Heart left ventricle (tissue), 16 donors: ENCODE measurements around the gene PSD4. TPM values are rescaled to one million over a fixed set of nuclear protein-coding genes. Genes with fewer than 3 reads are reported as not detected.

ENCODE experiments used
- ATAC-seq, 4 donors: fragments of 200-7000 bp; cut with Tn5 transposase; one replicate each; pipeline ENCODE4 v1.9.1; 2020 to 2022; ENCODE audit warnings: moderate library complexity in 4 of 4, mild to moderate bottlenecking in 3 of 4, moderate number of reproducible peaks in 1 of 4
- DNase-seq, 5 donors: peaks; one replicate each; pipeline ENCODE4 v3.0.0-alpha.2; 2020
- H3K27ac ChIP-seq, 12 donors: fragments of 200-600 bp; sonication (generic) in 4 of 12; one replicate each; pipeline versions ENCODE4 v1.5.0 to v1.8.0; 2016 to 2022; ENCODE audit warnings: mild to moderate bottlenecking in 2 of 12
- H3K27me3 ChIP-seq, 9 donors: fragments of 200-600 bp; sonication (generic) in 2 of 9; one replicate each; pipeline versions ENCODE4 v1.5.1 to v1.8.0; 2016 to 2022; ENCODE audit warnings: mild to moderate bottlenecking in 3 of 9
- H3K36me3 ChIP-seq, 9 donors: fragments of 200-600 bp; sonication (generic) in 2 of 9; one replicate each; pipeline versions ENCODE4 v1.5.0 to v1.8.0; 2018 to 2022; ENCODE audit warnings: mild to moderate bottlenecking in 2 of 9
- H3K4me1 ChIP-seq, 12 donors: fragments of 200-600 bp; sonication (generic) in 4 of 12; one replicate each; pipeline versions ENCODE4 v1.5.0 to v1.8.0; 2016 to 2022; ENCODE audit warnings: mild to moderate bottlenecking in 3 of 12
- H3K4me3 ChIP-seq, 12 donors: fragments of 200-600 bp; sonication (generic) in 4 of 12; one replicate each; pipeline versions ENCODE4 v1.5.0 to v1.8.0; 2017 to 2022; ENCODE audit warnings: mild to moderate bottlenecking in 9 of 12, moderate library complexity in 4 of 12
- H3K9me3 ChIP-seq, 12 donors: fragments of 200-600 bp; sonication (generic) in 4 of 12; one replicate each; pipeline versions ENCODE4 v1.5.0 to v1.8.0; 2016 to 2022; ENCODE audit warnings: mild to moderate bottlenecking in 1 of 12
- CTCF ChIP-seq, 12 donors: fragments of 200-600 bp; sonication (generic) in 4 of 12; IDR thresholded peaks; one replicate each; pipeline versions ENCODE4 v1.5.0 to v1.8.0; 2018 to 2022; ENCODE audit warnings: antibody characterized with exemption in 12 of 12, mild to moderate bottlenecking in 5 of 12
- POLR2A ChIP-seq, 2 donors: fragments of 450-650 bp; IDR thresholded peaks; one replicate each; pipeline ENCODE4 v1.6.1; 2017; ENCODE audit warnings: antibody characterized with exemption in 2 of 2, mild to moderate bottlenecking in 2 of 2, moderate library complexity in 2 of 2
- WGBS, 4 donors: extraction: QIAGEN DNeasy Blood & Tissue Kit in 2 of 4; methylation state at CpG; one replicate each; pipeline versions ENCODE4 v1.1.5 to v1.1.7; 2013 to 2018; 5-methylcytosine and 5-hydroxymethylcytosine counted together
- intact Hi-C, 10 donors: fragments of 100-400 bp; cut with DNase I; formaldehyde crosslinking; loops; one replicate each; pipeline versions ENCODE4 v1.11.1 to v1.14.2; 2022
- polyA plus RNA-seq, 2 donors: library from polyadenylated mRNA; stranded (reverse); fragments of 200-250 nt; gene quantifications; one replicate each; pipeline ENCODE4 v1.2.3, GENCODE V29; 2013
- total RNA-seq, 9 donors: library from RNA; depleted of rRNA in 2 of 9; stranded (reverse); fragments of >200 nt in 2 of 9; fragmentation: NEBNext Ultra II Directional in 3 of 9; extraction: Animal tissue kit (Norgen Biotek cat#: 25700) in 3 of 9; gene quantifications; one replicate each; pipeline versions ENCODE4 v1.1.0 to v1.2.4, GENCODE V29; 2016 to 2023
- donor health status: ischemic (EF 13 %, LVEDD 7.1; RV severe dilation, severe dysfunction).
- donor health status: healthy with polysubstance abuse.
- donor health status: DM: no; HTN: yes; CAD: no.
- donor health status: DM: no; HTN: no; CAD: no.
- donor health status: ischemic (EF 25% LVEDD 6.9; RV normal size, moderate dysfunction).
- donor health status: ischemic (EF 25% LVEDD 5.7; RV mildly dilated, moderate dysfunction).
- donor health status: healthy.
- donor health status: DM: yes; HTN: yes; CAD: no.
- donor health status: ischemic (EF 35%, LVEDD 5.7; RV mildly dilated, moderate dysfunction).
- donor health status: nonischemic (EF 11% LVEDD 7.7; RV severe dilation, severe dysfunction).
- donor health status: DM: yes; HTN: yes; CAD: no.
- donor health status: PGD.
- donor health status: ischemic (EF 29% LVEDD 5.4; RV normal size, mild dysfunction).
- donor health status: nonischemic (EF 23%, LVEDD 6.1; RV moderate dilation, normal function).

The PSD4 gene
- total and polyA plus RNA-seq, 11 donors, result 0.65 to 23.4 (median 1.9) TPM

DNA sequence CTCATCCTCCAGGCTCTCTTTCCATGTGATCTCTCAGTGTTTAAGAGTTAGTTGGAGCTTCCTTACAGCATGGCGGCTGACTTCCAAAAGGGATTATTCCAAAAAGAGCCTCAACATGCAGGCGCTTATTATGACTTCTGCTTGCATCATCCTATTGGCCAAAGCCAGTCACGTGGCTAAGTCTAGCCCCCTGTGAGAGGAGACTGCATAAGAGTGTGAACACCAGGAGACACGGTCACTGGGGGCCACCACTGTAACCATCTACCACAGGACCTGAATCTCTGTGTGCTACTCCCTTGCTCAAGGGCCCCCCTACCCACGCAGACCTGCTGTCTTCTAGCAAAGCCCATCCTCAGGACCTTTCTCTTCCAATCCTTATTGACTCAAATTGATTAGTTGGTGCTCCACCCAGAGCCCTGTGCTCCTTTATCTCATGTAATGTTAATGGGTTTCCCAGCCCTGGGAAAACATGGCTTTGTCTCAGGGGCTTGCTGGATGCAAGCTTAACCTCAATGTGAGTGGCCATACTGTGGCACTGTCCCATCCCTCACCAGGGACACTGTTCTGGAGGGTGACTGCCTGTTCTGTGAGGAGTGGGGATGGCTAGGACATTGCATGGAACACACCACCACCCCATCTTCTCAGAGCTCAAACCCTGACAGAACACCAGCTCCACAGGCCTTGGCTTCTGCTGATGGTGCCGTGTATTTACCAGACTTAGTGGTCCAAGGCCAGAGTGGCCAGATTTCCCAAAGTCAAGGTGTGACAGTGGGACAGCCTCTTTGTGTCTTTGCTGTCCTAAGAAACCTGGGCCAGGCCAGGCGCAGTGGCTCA, 42.2 kb upstream of the PSD4 start:
- peaks cover 0 to 7% (median 0%) of the 10 kb centered on the region in 12 donors for H3K4me1 ChIP-seq
- H3K4me3 ChIP-seq, result no peak overlapping the region
- H3K27me3 ChIP-seq, result no peaks in the 10 kb centered on the region
- no peak for ATAC-seq
- peaks cover 0 to 7% (median 0%) of the 10 kb centered on the region in 9 donors for H3K36me3 ChIP-seq
- H3K9me3 ChIP-seq, result no peaks in the 10 kb centered on the region
- no peak overlapping the region for H3K27ac ChIP-seq
- 77 to 89% (median 85%) methylated on average over 7 of the region's 7 CpGs for WGBS, 4 donors
- intact Hi-C loops, result loop anchor here in 2 of 10 donors (10.0 kb wide), 2 partner anchors 123 to 233 kb away; no protein-coding TSS in a partner anchor
- TF ChIP-seq POLR2A (IDR thresholded peaks at IDR 0.05) (no peak), CTCF (IDR thresholded peaks at IDR 0.05) (no peak)
- no peak for DNase-seq

- no peak for DNase-seq
- intact Hi-C loops, result loop anchor here in 2 of 10 donors (10.0 kb wide), 2 partner anchors 122 to 232 kb away; no protein-coding TSS in a partner anchor
These were observed 41.3 kb upstream of the PSD4 start for GRCh38 chr2:113132414-113133021.

DNA sequence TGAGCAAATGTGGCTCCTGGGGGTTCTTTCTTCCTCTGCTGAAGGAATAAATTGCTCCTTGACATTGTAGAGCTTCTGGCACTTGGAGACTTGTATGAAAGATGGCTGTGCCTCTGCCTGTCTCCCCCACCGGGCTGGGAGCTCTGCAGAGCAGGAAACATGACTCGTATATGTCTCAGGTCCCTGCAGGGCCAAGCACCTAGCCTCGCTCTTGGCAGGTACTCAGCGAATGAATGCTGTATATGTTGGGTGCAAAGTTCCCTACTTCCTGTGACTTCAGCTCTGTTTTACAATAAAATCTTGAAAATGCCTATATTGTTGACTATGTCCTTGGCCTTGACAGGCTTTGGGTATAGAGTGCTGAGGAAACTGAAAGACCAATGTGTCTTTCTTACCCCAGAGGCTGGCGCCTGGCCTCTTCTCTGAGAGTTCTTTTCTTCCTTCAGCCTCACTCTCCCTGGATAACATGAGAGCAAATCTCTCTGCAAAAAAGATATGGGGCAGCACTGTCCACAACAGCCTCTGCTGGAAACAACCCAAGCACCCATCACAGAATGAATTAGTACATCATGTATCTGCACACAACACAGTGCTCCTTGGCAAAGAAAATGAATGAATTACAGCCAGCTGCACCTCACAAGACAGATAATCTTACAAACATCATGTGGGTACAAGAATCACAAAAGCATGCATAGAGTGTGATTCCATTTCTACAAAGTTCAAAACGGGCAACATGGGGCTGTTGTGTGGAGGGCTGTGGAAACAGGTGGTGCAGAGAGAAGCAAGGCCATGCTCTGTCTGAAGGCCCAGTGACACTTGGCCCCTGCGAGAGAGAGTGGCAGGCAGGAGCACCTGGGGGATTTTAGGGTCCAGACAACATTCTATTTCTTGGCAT, 39.8 kb upstream of the PSD4 start:
- Histone ChIP-seq H3K36me3 (peaks cover 0 to 7% (median 0%) of the 10 kb centered on the region in 9 donors), H3K4me1 (peaks cover 0 to 7% (median 0%) of the 10 kb centered on the region in 12 donors), H3K27me3 (no peaks in the 10 kb centered on the region), H3K4me3 (no peak overlapping the region), H3K9me3 (no peaks in the 10 kb centered on the region), H3K27ac (no peak overlapping the region)
- intact Hi-C loops, result loop anchor here in 2 of 10 donors (10.0 kb wide), 2 partner anchors 121 to 231 kb away; no protein-coding TSS in a partner anchor
- no peak for DNase-seq
- 64 to 77% (median 73%) methylated on average over 7 of the region's 7 CpGs for WGBS, 4 donors
- ATAC-seq, result peak in 1 of 4 donors; percentile 45
- TF ChIP-seq CTCF (IDR thresholded peaks at IDR 0.05), result no peak

More at GRCh38 chr2:113132414-113133021, 41.3 kb upstream of the PSD4 start:
- WGBS, 4 donors, result 89 to 91% (median 91%) methylated on average over 15 to 17 of the region's 17 CpGs
- ATAC-seq, result no peak
- H3K27ac ChIP-seq, result no peak overlapping the region
- peaks cover 0 to 7% (median 0%) of the 10 kb centered on the region in 12 donors for H3K4me1 ChIP-seq
- no peak overlapping the region for H3K4me3 ChIP-seq
- H3K9me3 ChIP-seq, result no peaks in the 10 kb centered on the region
- H3K27me3 ChIP-seq, result no peaks in the 10 kb centered on the region
- TF ChIP-seq POLR2A (IDR thresholded peaks at IDR 0.05) (no peak), CTCF (IDR thresholded peaks at IDR 0.05) (no peak)
- H3K36me3 ChIP-seq, result peaks cover 0 to 7% (median 0%) of the 10 kb centered on the region in 9 donors
